Posterior cingulate gyrus (tissue), 11 donors: ENCODE data around the gene LRP1B.
"Not testable (repeated sequence)": the region's sequence is repeated elsewhere in the genome, so short reads cannot be mapped to it uniquely, and the experiment has no call there.

Experiments used
- DNase-seq, 10 donors: peaks; one replicate each; pipeline versions ENCODE4 v3.0.0 to v3.0.0-alpha.2; 2020 to 2021; ENCODE audit warnings: mixed read lengths in 3 of 10
- intact Hi-C: fragments of 100-400 bp; cut with DNase I; formaldehyde crosslinking; loops from one replicate; pipeline ENCODE4 v1.15.1; 2023

LRP1B gene

GRCh38 chr2:140680862-140681261 is 1450.0 kb downstream of the LRP1B start:
- intact Hi-C loops: no loop called here
- no peak for DNase-seq

GRCh38 chr2:140679752-140680151 is 1451.1 kb downstream of the LRP1B start:
- intact Hi-C loops: no loop called here
- no peak for DNase-seq

GRCh38 chr2:140669911-140670310 is 1460.9 kb downstream of the LRP1B start:
- intact Hi-C loops: no loop called here
- no peak for DNase-seq

GRCh38 chr2:140667203-140667602 is 1463.6 kb downstream of the LRP1B start:
- no peak for DNase-seq
- intact Hi-C loops: no loop called here

- DNase-seq: no peak
- intact Hi-C loops: no loop called here
Observed at GRCh38 chr2:140662504-140662903, 1468.3 kb downstream of the LRP1B start.

- intact Hi-C loops: no loop called here
- no peak for DNase-seq
Observed at GRCh38 chr2:140658760-140659692, 1471.8 kb downstream of the LRP1B start.

GRCh38 chr2:140657657-140658056 is 1473.2 kb downstream of the LRP1B start:
- DNase-seq: no peak
- intact Hi-C loops: no loop called here

- intact Hi-C loops: no loop called here
- no peak for DNase-seq
Observed at GRCh38 chr2:140654565-140654964, 1476.3 kb downstream of the LRP1B start.

GRCh38 chr2:140650825-140651224 is 1480.0 kb downstream of the LRP1B start:
- intact Hi-C loops: no loop called here
- no peak for DNase-seq

- DNase-seq, intact Hi-C loops: not testable (repeated sequence)
Observed at GRCh38 chr2:140650134-140650533, 1480.7 kb downstream of the LRP1B start.

- no peak for DNase-seq
- intact Hi-C loops: no loop called here
Observed at GRCh38 chr2:140648393-140648792, 1482.4 kb downstream of the LRP1B start.

- intact Hi-C loops: no loop called here
- no peak for DNase-seq
Observed at GRCh38 chr2:140643761-140644187, 1487.0 kb downstream of the LRP1B start.

- DNase-seq: no peak
- intact Hi-C loops: no loop called here
Observed at GRCh38 chr2:140641163-140641562, 1489.7 kb downstream of the LRP1B start.

- DNase-seq: no peak
- intact Hi-C loops: no loop called here
Observed at GRCh38 chr2:140639628-140640027, 1491.2 kb downstream of the LRP1B start.

- intact Hi-C loops: no loop called here
- DNase-seq: no peak
Observed at GRCh38 chr2:140630557-140630956, 1500.3 kb downstream of the LRP1B start.

GRCh38 chr2:140627885-140628284 is 1502.9 kb downstream of the LRP1B start:
- DNase-seq: no peak
- intact Hi-C loops: no loop called here

- DNase-seq: no peak
- intact Hi-C loops: no loop called here
Observed at GRCh38 chr2:140627136-140627535, 1503.7 kb downstream of the LRP1B start.

- no peak for DNase-seq
- intact Hi-C loops: no loop called here
Observed at GRCh38 chr2:140624200-140624599, 1506.6 kb downstream of the LRP1B start.

- intact Hi-C loops: no loop called here
- no peak for DNase-seq
Observed at GRCh38 chr2:140621583-140622362, 1509.0 kb downstream of the LRP1B start.

GRCh38 chr2:140604788-140605187 is 1526.0 kb downstream of the LRP1B start:
- no peak for DNase-seq
- intact Hi-C loops: no loop called here

GRCh38 chr2:140604096-140604495 is 1526.7 kb downstream of the LRP1B start:
- DNase-seq: no peak
- intact Hi-C loops: no loop called here

- DNase-seq: no peak
- intact Hi-C loops: no loop called here
Observed at GRCh38 chr2:140603416-140603815, 1527.4 kb downstream of the LRP1B start.
